Epithelial cell of proximal tubule (primary cell): ENCODE results near the gene ASPG. TPM values are rescaled to one million over a fixed set of nuclear protein-coding genes. Genes with fewer than 3 reads are reported as not detected.

Source experiments
- DNase-seq: peaks from one replicate; pipeline ENCODE4 v3.0.0-alpha.2; 2011; ENCODE audit warnings: low read depth
- H3K4me3 ChIP-seq: 2 replicates; pipeline ENCODE4 v1.5.1; 2011; ENCODE audit warnings: low read depth, mild to moderate bottlenecking, low read length
- total RNA-seq: library from RNA; depleted of rRNA; stranded (reverse); fragments of >200 nt; gene quantifications from 2 replicates; pipeline ENCODE4 v1.2.3, GENCODE V29; 2015
- TF ChIP-seq, protein P1 (sequence below): conservative IDR thresholded peaks from 2 replicates; pipeline ENCODE4 v1.5.1; 2012; ENCODE audit warnings: low read depth, mild to moderate bottlenecking, low read length

ASPG gene
- total RNA-seq, 1 donor from 2014 or later, result not detected

DNA sequence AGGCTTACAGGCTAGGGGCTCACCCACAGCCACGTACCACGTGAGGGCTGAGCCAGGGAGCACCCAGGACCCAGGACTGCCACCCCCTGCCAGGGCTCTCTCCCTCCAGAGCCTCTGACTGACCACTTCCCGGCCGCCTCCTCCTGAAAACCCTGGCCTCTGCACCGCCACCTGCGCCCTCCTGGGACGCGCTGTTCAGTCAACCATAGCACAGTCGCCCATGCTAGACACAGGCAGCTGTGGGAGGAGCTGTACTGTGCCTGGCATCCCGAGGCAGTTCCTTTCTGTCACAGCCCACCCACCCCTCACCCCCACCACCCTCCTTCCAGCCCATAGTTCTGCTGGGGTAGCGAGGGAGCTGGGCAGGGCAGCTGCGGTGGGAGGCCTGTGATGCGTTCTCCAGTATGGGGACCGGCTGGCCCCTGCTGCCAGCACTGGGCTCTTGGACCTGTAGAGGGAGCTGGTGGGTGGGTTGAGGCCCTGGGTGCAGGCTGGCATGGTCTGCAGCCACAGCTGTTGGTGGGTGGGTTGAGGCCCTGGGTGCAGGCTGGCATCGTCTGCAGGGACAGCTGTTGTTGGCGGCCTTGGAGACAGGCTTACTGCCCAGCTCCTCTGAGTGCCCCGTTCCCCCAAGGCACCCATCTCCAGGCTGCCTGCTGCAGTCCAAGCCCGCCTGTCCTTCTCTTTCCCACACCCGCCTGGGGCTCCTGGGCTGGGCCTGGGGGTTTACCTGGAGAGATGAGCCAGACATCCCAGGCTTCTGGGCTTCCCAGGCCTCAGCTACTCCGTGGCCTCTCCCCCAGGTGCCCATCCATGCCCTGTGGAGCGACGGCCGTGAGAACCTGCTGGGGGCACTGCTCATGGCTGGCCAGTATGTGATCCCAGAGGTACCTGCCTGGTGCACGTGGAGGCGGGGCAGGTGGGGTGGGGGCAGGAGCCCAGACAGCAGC is 11.5 kb downstream of the ASPG start:
- no peak for DNase-seq
- TF ChIP-seq, protein P1, sequence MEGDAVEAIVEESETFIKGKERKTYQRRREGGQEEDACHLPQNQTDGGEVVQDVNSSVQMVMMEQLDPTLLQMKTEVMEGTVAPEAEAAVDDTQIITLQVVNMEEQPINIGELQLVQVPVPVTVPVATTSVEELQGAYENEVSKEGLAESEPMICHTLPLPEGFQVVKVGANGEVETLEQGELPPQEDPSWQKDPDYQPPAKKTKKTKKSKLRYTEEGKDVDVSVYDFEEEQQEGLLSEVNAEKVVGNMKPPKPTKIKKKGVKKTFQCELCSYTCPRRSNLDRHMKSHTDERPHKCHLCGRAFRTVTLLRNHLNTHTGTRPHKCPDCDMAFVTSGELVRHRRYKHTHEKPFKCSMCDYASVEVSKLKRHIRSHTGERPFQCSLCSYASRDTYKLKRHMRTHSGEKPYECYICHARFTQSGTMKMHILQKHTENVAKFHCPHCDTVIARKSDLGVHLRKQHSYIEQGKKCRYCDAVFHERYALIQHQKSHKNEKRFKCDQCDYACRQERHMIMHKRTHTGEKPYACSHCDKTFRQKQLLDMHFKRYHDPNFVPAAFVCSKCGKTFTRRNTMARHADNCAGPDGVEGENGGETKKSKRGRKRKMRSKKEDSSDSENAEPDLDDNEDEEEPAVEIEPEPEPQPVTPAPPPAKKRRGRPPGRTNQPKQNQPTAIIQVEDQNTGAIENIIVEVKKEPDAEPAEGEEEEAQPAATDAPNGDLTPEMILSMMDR, result no peak
- no peak overlapping the region for H3K4me3 ChIP-seq

DNA sequence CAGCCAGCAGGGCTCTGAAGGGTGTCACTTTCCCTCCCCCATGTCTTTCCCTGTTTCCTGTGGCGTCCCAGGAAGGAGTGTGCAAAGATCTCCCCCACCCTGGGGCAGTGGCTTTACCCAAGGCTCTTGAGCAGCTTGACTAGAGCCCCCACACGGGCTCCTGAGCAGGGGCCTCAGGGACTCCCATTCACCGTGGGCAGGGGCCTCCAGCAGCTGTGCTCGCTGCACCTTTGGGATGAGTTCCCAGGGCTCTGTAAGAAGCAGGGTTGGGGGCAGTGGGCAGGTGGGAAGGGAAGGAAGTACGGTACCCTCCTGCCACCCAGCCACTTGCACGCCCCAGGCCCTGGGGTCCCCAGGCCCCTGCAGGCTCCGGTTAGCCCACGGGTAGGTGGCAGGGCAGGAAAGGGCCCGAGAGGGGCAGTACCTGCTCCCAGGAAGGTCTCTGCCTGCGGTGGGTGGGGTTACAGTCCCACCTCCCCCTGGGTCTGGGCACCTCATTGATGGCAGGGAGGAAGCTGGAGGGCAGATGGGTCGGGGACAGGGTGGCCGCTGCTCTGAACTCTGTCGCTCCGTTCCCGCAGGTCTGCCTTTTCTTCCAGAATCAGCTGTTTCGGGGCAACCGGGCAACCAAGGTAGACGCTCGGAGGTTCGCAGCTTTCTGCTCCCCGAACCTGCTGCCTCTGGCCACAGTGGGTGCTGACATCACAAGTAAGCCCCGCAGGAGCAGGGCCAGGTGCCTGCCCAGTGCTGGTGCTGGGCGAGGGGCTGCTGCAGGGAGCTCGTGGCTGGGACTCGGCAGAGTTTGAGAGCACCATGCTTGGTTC is 13.0 kb downstream of the ASPG start:
- TF ChIP-seq, protein P1, result no peak
- DNase-seq, result no peak

DNA sequence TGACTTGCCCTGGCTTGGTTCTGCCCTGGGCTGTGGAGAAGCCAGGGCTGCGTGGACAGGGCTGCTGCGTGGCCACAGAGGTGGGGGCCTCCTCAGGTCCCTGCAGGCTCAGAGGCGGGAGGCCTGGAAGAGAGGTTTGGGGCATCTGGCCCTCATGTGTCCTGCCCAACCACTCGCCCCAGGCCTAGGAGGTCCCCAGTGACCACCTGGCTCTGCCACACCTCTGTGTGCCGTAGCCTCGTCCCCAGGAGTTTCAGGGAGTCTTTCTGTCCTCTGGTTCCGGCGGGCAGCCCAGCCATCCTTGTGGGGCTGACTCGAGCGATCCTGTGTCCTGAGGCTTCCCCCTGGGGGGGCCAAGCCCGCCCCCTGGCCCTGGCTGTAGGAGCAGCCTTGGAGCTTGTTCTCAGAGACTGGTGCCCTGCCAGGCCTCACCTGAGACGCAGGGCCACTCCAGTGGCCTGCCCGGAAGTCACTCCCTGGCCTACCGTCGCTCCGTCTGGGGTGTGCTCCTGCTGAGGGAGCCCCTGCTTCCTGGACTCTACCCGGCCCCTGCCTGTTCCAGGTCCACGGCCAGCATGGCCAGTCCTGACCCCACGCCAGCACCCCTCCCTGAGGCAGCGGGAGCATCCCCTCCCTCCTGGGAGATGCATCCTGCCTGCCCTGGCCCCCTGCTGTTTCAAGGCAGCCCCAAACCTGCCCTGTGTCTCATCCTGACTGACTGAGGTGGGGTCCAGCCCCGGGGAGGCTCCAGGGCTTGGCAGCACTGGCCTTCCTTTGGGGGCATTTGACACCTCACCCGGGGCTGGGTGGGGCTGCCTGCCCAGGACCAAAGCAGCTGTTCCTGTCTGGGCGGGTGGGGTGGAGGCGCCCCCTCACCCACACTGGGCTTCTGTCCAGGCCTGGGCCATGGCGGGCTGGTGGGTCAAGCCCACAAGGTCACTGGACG is 13.9 kb downstream of the ASPG start:
- TF ChIP-seq, protein P1, result no peak
- no peak overlapping the region for H3K4me3 ChIP-seq
- no peak for DNase-seq

More for the DNA sequence above, 13.0 kb downstream of the ASPG start:
- no peak overlapping the region for H3K4me3 ChIP-seq

DNA sequence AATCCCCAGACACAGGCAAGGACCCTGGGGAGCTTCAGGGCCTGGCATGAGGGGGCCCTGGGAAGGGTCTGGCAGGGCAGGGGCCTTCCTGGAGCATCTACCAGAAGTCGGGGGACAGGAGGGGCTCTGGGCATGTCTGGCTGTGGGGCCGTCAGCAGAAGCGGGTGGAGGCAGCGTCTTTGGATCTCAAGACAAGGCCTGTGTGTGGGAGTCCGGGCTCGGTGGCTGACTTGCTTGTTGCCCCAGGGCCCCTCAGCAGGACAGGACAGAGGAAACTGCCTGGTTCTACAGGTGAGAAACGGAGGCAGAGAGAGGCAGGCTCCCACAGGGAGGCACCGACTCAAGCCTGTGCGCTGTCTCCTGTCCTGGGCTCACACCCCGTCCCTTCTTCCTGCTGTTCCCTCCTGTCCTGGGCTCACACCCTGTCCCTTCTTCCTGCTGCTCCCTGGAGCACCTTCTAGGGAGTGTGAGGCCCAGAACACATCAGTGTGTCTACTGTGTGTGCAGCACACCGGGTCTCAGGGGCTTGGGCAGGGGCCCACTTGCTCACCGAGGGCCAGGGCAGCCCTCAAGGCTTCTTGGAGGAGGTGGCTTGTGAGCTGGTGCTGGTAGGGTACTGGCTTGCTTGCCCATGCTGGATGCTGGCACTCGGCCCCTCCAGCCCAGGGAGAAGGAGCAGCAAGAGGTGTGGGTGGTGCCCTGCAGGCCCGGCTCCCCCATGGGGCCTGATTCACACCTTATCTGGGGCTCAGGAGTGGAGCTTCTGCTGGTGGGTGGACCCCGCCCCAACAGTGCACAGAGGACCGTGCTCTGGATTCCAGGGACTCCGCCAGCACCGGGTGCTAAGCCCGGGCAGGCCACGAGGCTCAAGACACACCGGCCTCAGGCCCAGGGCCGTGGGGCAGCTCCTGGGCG is 14.9 kb downstream of the ASPG start:
- TF ChIP-seq, protein P1, result no peak
- no peak for DNase-seq
- H3K4me3 ChIP-seq, result no peak overlapping the region

DNA sequence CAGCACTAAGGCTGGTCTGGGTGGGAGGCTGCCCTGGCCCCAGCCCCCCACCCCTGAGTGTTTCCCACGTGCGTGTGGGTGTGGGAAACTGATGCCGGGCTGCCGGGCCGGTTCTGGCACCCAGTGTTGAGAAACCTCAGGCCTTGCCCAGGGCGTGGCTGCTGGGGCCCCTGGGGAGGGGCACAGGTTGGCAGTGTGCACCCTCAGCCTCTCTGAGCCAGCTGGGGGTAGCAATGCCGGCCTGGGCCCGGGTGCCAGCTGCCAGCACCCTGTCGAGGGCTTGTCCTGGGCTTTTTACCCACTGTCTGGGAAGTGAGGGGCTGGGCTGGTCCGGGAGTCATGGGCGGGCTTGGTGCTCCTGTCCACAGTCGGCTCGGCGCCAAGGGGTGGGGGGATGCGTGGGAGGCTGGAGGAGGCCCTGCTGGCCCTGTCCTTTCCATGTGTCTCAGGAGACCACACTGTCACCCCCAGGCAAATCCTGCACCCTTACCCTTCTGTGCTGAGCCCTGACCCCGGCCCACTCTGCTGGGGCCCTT is 15.7 kb downstream of the ASPG start:
- no peak overlapping the region for H3K4me3 ChIP-seq
- no peak for DNase-seq
- TF ChIP-seq, protein P1, result no peak
